ENCODE data around the gene PVR.
"Not testable (repeated sequence)": the region's sequence is repeated elsewhere in the genome, so short reads cannot be mapped to it uniquely, and the experiment has no call there.

The PVR gene

GRCh38 chr19:44680536-44680935, 36.8 kb downstream of the PVR start:
- no peak for DNase-seq

- DNase-seq, result no peak
Measured at GRCh38 chr19:44681992-44682790, 38.5 kb downstream of the PVR start.

GRCh38 chr19:44682807-44683206, 39.1 kb downstream of the PVR start:
- DNase-seq, result no peak

- no peak for DNase-seq
Measured at GRCh38 chr19:44683434-44684210, 39.9 kb downstream of the PVR start.

- DNase-seq, result not testable (repeated sequence)
Measured at GRCh38 chr19:44684396-44684795, 40.7 kb downstream of the PVR start.

- no peak for DNase-seq
Measured at GRCh38 chr19:44684892-44685863, 41.5 kb downstream of the PVR start.

- DNase-seq, result no peak
Measured at GRCh38 chr19:44685877-44686276, 42.2 kb downstream of the PVR start.

- no peak for DNase-seq
Measured at GRCh38 chr19:44686896-44687295, 43.2 kb downstream of the PVR start.

GRCh38 chr19:44687888-44688287, 44.2 kb downstream of the PVR start:
- DNase-seq, result no peak

GRCh38 chr19:44689290-44690130, 45.8 kb downstream of the PVR start:
- DNase-seq, result peak; percentile 23

GRCh38 chr19:44690131-44690440, 46.4 kb downstream of the PVR start:
- DNase-seq, result no peak

- DNase-seq, result no peak
Measured at GRCh38 chr19:44692379-44692721, 48.6 kb downstream of the PVR start.

- no peak for DNase-seq
Measured at GRCh38 chr19:44694184-44694579, 50.5 kb downstream of the PVR start.

- no peak for DNase-seq
Measured at GRCh38 chr19:44696939-44697669, 53.4 kb downstream of the PVR start.

- no peak for DNase-seq
Measured at GRCh38 chr19:44697670-44698034, 53.9 kb downstream of the PVR start.

- DNase-seq, result no peak
Measured at GRCh38 chr19:44698492-44699201, 54.9 kb downstream of the PVR start, which contains the start of gene CEACAM16. Gene CEACAM16 (plus strand): TSS chr19:44699151. CDS start chr19:44701457, 2,306 bp downstream.

GRCh38 chr19:44700547-44700946, 56.8 kb downstream of the PVR start:
- DNase-seq, result no peak

- DNase-seq, result no peak
Measured at GRCh38 chr19:44701228-44701627, 57.5 kb downstream of the PVR start.

GRCh38 chr19:44702551-44703176, 59.0 kb downstream of the PVR start:
- DNase-seq, result no peak

GRCh38 chr19:44703336-44704078, 59.8 kb downstream of the PVR start:
- no peak for DNase-seq
